ENCODE data around the gene GPATCH2L. TPM values are rescaled to one million over a fixed set of nuclear protein-coding genes. Genes with fewer than 3 reads are reported as not detected.

Gene GPATCH2L
- polyA plus RNA-seq, 4 donors: 31.9 to 37.0 (median 33.2) TPM

GRCh38 chr14:76252471-76252870, 100.7 kb downstream of the GPATCH2L start:
- DNase-seq (ENCODE audit: low read depth in 4 of 4, low spot score in 3 of 4): no peak

GRCh38 chr14:76253111-76253510, 101.4 kb downstream of the GPATCH2L start:
- no peak for DNase-seq (ENCODE audit: low read depth in 4 of 4, low spot score in 3 of 4)

GRCh38 chr14:76256545-76256944, 104.8 kb downstream of the GPATCH2L start:
- no peak for DNase-seq (ENCODE audit: low read depth in 4 of 4, low spot score in 3 of 4)

- no peak for DNase-seq (ENCODE audit: low read depth in 4 of 4, low spot score in 3 of 4)
Observed at GRCh38 chr14:76257111-76257803, 105.5 kb downstream of the GPATCH2L start.

- DNase-seq (ENCODE audit: low read depth in 4 of 4, low spot score in 3 of 4): no peak
Observed at GRCh38 chr14:76257842-76258397, 106.2 kb downstream of the GPATCH2L start.

GRCh38 chr14:76259029-76259735, 107.5 kb downstream of the GPATCH2L start:
- no peak for DNase-seq (ENCODE audit: low read depth in 4 of 4, low spot score in 3 of 4)

GRCh38 chr14:76260749-76261148, 109.0 kb downstream of the GPATCH2L start:
- DNase-seq (ENCODE audit: low read depth in 4 of 4, low spot score in 3 of 4): no peak

GRCh38 chr14:76261371-76261811, 109.7 kb downstream of the GPATCH2L start:
- no peak for DNase-seq (ENCODE audit: low read depth in 4 of 4, low spot score in 3 of 4)

GRCh38 chr14:76262641-76263040, 110.9 kb downstream of the GPATCH2L start:
- DNase-seq (ENCODE audit: low read depth in 4 of 4, low spot score in 3 of 4): no peak

Other genes starting within 250 kb of the GPATCH2L start
- gene TGFB3, start 169.9 kb upstream of the GPATCH2L start, polyA plus RNA-seq (ENCODE audit: insufficient read length in 4 of 4): 10 to 100 TPM; 12.0 to 19.1 (median 15.5) TPM
- gene IFT43, start 166.2 kb upstream of the GPATCH2L start, polyA plus RNA-seq (ENCODE audit: insufficient read length in 4 of 4): 10 to 100 TPM; 41.3 to 53.9 (median 43.2) TPM
- gene ESRRB, start 224.2 kb downstream of the GPATCH2L start, polyA plus RNA-seq (ENCODE audit: insufficient read length in 4 of 4): 1 to 10 TPM; 7.6 to 9.9 (median 8.5) TPM